Keratinocyte (primary cell): Measurements from ENCODE around the gene MIPOL1.

Experiments
- EZH2 ChIP-seq: IDR thresholded peaks from one replicate; pipeline ENCODE4 v1.6.1; 2012; ENCODE audit warnings: inconsistent platforms, mild to moderate bottlenecking, low read length, moderate library complexity
- TF ChIP-seq, protein P1 (sequence below), 3 experiments: IDR thresholded peaks in 1 of 3; conservative IDR thresholded peaks in 1 of 3; optimal IDR thresholded peaks in 1 of 3; 2 replicates in 2 of 3; 3 replicates in 1 of 3; pipeline versions ENCODE3 to v1.5.1; 2011; ENCODE audit warnings: low read length in 3 of 3, mild to moderate bottlenecking in 3 of 3, moderate library complexity in 2 of 3, control low read depth in 1 of 3, inconsistent platforms in 1 of 3; ENCODE audit not compliant: insufficient read depth in 2 of 3; ENCODE audit errors: extremely low read depth in 1 of 3

DNA sequence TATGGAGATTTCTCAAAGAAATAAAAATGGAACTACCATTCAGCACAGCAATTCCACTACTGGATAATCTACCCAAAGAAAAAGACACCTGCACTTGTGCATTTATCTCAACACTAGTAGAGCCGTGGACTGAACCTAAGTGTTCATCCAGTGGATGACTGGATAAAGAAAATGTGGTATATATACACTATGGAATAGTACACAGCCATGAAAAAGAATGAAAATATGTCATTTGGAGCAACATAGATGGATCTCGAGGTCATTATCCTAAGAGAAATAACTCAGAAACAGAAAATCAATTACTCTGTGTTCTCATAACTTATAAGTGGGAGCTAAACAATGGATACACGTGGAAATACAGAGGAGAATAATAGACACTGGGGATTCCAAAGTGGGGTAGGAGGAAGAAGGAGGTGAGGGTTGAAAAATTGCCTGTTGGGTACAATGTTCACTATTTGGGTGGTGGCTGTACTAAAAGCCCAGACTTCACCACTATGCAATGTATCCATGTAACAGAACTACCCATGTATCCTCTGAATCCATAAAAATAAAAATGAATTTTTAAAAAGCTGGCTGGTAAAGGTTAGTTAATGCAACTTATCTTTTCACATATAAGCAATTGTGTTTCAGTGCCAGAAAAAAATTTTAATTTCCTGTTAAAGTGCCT, 266.6 kb downstream of the MIPOL1 start:
- TF ChIP-seq, protein P1, sequence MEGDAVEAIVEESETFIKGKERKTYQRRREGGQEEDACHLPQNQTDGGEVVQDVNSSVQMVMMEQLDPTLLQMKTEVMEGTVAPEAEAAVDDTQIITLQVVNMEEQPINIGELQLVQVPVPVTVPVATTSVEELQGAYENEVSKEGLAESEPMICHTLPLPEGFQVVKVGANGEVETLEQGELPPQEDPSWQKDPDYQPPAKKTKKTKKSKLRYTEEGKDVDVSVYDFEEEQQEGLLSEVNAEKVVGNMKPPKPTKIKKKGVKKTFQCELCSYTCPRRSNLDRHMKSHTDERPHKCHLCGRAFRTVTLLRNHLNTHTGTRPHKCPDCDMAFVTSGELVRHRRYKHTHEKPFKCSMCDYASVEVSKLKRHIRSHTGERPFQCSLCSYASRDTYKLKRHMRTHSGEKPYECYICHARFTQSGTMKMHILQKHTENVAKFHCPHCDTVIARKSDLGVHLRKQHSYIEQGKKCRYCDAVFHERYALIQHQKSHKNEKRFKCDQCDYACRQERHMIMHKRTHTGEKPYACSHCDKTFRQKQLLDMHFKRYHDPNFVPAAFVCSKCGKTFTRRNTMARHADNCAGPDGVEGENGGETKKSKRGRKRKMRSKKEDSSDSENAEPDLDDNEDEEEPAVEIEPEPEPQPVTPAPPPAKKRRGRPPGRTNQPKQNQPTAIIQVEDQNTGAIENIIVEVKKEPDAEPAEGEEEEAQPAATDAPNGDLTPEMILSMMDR (optimal IDR thresholded peaks at IDR 0.05 in 1 of 3, IDR thresholded peaks at IDR 0.05 in 1 of 3, conservative IDR thresholded peaks at IDR 0.05 in 1 of 3; ENCODE audit: extremely low read depth in 1 of 3, insufficient read depth in 2 of 3, low read length in 3 of 3), result no peak
- no peak for TF ChIP-seq EZH2
